Measurements from ENCODE around the gene WAPL. TPM values are rescaled to one million over a fixed set of nuclear protein-coding genes. Genes with fewer than 3 reads are reported as not detected.
A peak's percentile ranks its signal among the peaks of the same experiment; 100 is the strongest.

WAPL gene
- total and polyA plus RNA-seq, 2 donors (not counting 1 experiment from before 2014, with no cell fraction given) = 8.3 to 42.8 TPM

- no peaks in the 10 kb centered on the region for H4K20me1 ChIP-seq (ENCODE audit: control insufficient read depth, insufficient read depth, low read length, poor library complexity, severe bottlenecking)
- POLR2A ChIA-PET = interaction anchor here (0.6 to 2.6 kb wide), 2 partner anchors 10 to 537 kb away, joined by 13 to 14 read pairs; no protein-coding TSS in a partner anchor
- WGBS (ENCODE audit: insufficient coverage) = 16% methylated on average over 16 of the region's 27 CpGs
- Mint-ChIP-seq H3K9me3 (ENCODE audit: insufficient read depth) (no peaks in the 10 kb centered on the region), H3K27me3 (peaks cover 8% of the 10 kb centered on the region), H3K4me1 (peaks cover 15% of the 10 kb centered on the region), H3K4me3 (peak overlapping the region; percentile 93), H3K27ac (no peak overlapping the region)
- peak overlapping the region; percentile 100 for H3K4me2 ChIP-seq (replicated peaks; ENCODE audit: low read depth, low read length, poor library complexity, severe bottlenecking)
- ATAC-seq (ENCODE audit: low read depth) (no peak), DNase-seq (peak; percentile 45)
- H3K9me3 ChIP-seq (ENCODE audit: control extremely low read depth in 1 of 3, control insufficient read depth in 2 of 3, insufficient read depth in 1 of 3, low read length in 2 of 3) = no peaks in the 10 kb centered on the region
- CTCF ChIA-PET = interaction anchor here (0.9 to 6.5 kb wide), 5 partner anchors 11 to 183 kb away, joined by 3 to 156 read pairs (median 3); partner anchors contain the start of gene WAPL
- H3K4me3 ChIP-seq (ENCODE audit: control extremely low read depth in 1 of 5, extremely low read depth in 1 of 5, insufficient read depth in 1 of 5, low read depth in 2 of 5, low read length in 4 of 5) = peak overlapping the region in 4 of 5 experiments; percentile 61 to 77 (median 63)
- intact Hi-C loops (cut with micrococcal nuclease) = loop anchor here (5.0 kb wide), 3 partner anchors 36 to 496 kb away; partner anchors contain the start of gene BMPR1A
- peaks cover 0 to 7% (median 0%) of the 10 kb centered on the region in 4 experiments for H3K27me3 ChIP-seq (replicated peaks in 1 of 4; ENCODE audit: control extremely low read depth in 1 of 4, control insufficient read depth in 3 of 4, insufficient read depth in 4 of 4, low read length in 3 of 4)
- TF ChIP-seq CTCF (IDR thresholded peaks at IDR 0.05) (no peak), EZH2 (IDR thresholded peaks at IDR 0.05; ENCODE audit: borderline replicate concordance, insufficient read depth, low read depth, low read length, poor library complexity, severe bottlenecking) (peak; percentile 21)
- H3K36me3 ChIP-seq (replicated peaks in 1 of 2; ENCODE audit: control extremely low read depth in 1 of 2, control insufficient read depth in 1 of 2, extremely low read depth in 1 of 2, insufficient read depth in 2 of 2, low read length in 1 of 2) = no peaks in the 10 kb centered on the region
- H2AFZ ChIP-seq (ENCODE audit: insufficient read depth, low read depth, low read length, poor library complexity, severe bottlenecking) = peak overlapping the region; percentile 88
- peak overlapping the region; percentile 81 for H3K9ac ChIP-seq (ENCODE audit: low read length)
- peaks cover 13 to 20% of the 10 kb centered on the region in 2 donors for H3K4me1 ChIP-seq (ENCODE audit: control insufficient read depth in 2 of 2, insufficient read depth in 2 of 2, low read length in 2 of 2)
- no peak overlapping the region for H3K27ac ChIP-seq (ENCODE audit: low read length in 2 of 2)
- H3K79me2 ChIP-seq (ENCODE audit: control insufficient read depth, insufficient read depth, low read length) = no peaks in the 10 kb centered on the region
Measured at GRCh38 chr10:86401588-86402282, 119.9 kb downstream of the WAPL start.
